Rectal smooth muscle tissue (tissue), 1 donor: ENCODE data around the gene VAT1L.

Source experiments
- H3K27ac ChIP-seq: one replicate; pipeline ENCODE4 v1.7.0; 2013; ENCODE audit warnings: low read depth, low read length, inconsistent platforms
- H3K27me3 ChIP-seq: one replicate; pipeline ENCODE4 v1.7.0; 2013; ENCODE audit warnings: low read length; ENCODE audit not compliant: control insufficient read depth, insufficient read depth
- H3K36me3 ChIP-seq: one replicate; pipeline ENCODE4 v1.7.0; 2013; ENCODE audit warnings: low read length; ENCODE audit not compliant: control insufficient read depth, insufficient read depth
- H3K4me1 ChIP-seq: one replicate; pipeline ENCODE4 v1.7.0; 2013; ENCODE audit warnings: low read length; ENCODE audit not compliant: control insufficient read depth, insufficient read depth
- H3K4me3 ChIP-seq: one replicate; pipeline ENCODE4 v1.7.0; 2013; ENCODE audit warnings: low read length
- H3K9ac ChIP-seq: one replicate; pipeline ENCODE4 v1.7.0; 2013; ENCODE audit warnings: low read length

VAT1L gene

GRCh38 chr16:78022347-78023060 lies 234.1 kb downstream of the VAT1L start, which contains the start of gene CLEC3A:
Gene CLEC3A, plus strand, starts transcription at chr16:78022548. Its CDS starts 79 bp downstream, at chr16:78022627.
- Histone ChIP-seq H3K36me3 (no peaks in the 10 kb centered on the region), H3K4me3 (no peak within 1 kb of the TSS), H3K9ac (no peak within 1 kb of the TSS), H3K27me3 (no peaks in the 10 kb centered on the region), H3K4me1 (no peaks in the 10 kb centered on the region), H3K27ac (no peak within 1 kb of the TSS)

- H3K9ac ChIP-seq, result no peak overlapping the region
- H3K27ac ChIP-seq, result no peak overlapping the region
- no peaks in the 10 kb centered on the region for H3K27me3 ChIP-seq
- no peak overlapping the region for H3K4me3 ChIP-seq
- no peaks in the 10 kb centered on the region for H3K36me3 ChIP-seq
- no peaks in the 10 kb centered on the region for H3K4me1 ChIP-seq
Measured at GRCh38 chr16:78024159-78024558, 235.8 kb downstream of the VAT1L start.

GRCh38 chr16:78025631-78026030 lies 237.3 kb downstream of the VAT1L start:
- Histone ChIP-seq H3K27me3 (no peaks in the 10 kb centered on the region), H3K9ac (no peak overlapping the region), H3K4me1 (no peaks in the 10 kb centered on the region), H3K36me3 (no peaks in the 10 kb centered on the region), H3K27ac (no peak overlapping the region), H3K4me3 (no peak overlapping the region)

DNA sequence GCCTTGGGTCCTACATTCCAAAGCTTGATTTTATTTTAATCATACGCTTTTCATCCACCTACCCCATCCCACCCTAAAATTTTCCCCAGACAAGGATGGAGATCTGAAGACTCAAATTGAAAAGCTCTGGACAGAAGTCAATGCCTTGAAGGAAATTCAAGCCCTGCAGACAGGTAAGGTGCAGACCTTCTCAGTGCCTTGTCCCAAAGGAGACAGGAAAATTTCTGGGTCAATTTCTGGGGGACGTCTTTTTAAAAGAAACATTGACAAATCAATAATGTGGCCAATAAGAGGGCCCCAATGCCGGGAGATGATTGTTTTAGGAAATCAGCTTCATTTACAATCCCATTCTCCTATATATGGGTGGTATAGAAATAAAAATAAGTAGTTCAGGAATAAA lies 239.7 kb downstream of the VAT1L start:
- Histone ChIP-seq H3K4me1 (no peaks in the 10 kb centered on the region), H3K36me3 (no peaks in the 10 kb centered on the region), H3K27me3 (no peaks in the 10 kb centered on the region), H3K4me3 (no peak overlapping the region), H3K9ac (no peak overlapping the region), H3K27ac (no peak overlapping the region)
